Panc1 (cell line): Measurements from ENCODE around the gene ASH1L. TPM values are rescaled to one million over a fixed set of nuclear protein-coding genes. Genes with fewer than 3 reads are reported as not detected.

Experiments
- ATAC-seq: fragments of 200-7000 bp; cut with Tn5 transposase; 2 replicates; pipeline ENCODE4 v1.9.1; 2020; ENCODE audit warnings: mild to moderate bottlenecking, moderate library complexity
- BruUV-seq: library from RNA; stranded (reverse); fragments of 400-500 nt; replicated peaks from 2 replicates; lab custom pipeline; 2021; lab: Mats Ljungman, UMichigan
- CTCF ChIA-PET: fragments of 300-600 bp; sonication (Branson Sonifier 250); formaldehyde crosslinking; loops from one replicate; lab custom pipeline; 2022; ENCODE audit warnings: antibody characterized with exemption; lab: Charles Lee
- POLR2A ChIA-PET: fragments of 300-600 bp; sonication (Branson Sonifier 250); formaldehyde crosslinking; loops from one replicate; lab custom pipeline; 2022; ENCODE audit warnings: antibody characterized with exemption; lab: Charles Lee
- DNase-seq: peaks from one replicate; pipeline ENCODE4 v3.0.0-alpha.2; 2010; ENCODE audit warnings: low read depth, low spot score
- H3K27ac ChIP-seq: 2 replicates; pipeline ENCODE4 v1.5.1; 2011; ENCODE audit warnings: mild to moderate bottlenecking, low read length, inconsistent platforms
- H3K27me3 ChIP-seq: fragments of 200-500 bp; sonication (Bioruptor generic); 2 replicates; pipeline ENCODE4 v1.6.0; 2014; ENCODE audit warnings: low read length, inconsistent platforms; ENCODE audit not compliant: control insufficient read depth, insufficient read depth
- H3K36me3 ChIP-seq: fragments of 200-500 bp; sonication (Bioruptor generic); 2 replicates; pipeline ENCODE4 v1.5.1; 2014; ENCODE audit warnings: inconsistent platforms, mild to moderate bottlenecking, low read length, moderate library complexity; ENCODE audit not compliant: control insufficient read depth, insufficient read depth
- H3K4me1 ChIP-seq: 2 replicates; pipeline ENCODE4 v1.5.1; 2011; ENCODE audit warnings: inconsistent platforms, mild to moderate bottlenecking, low read length, moderate library complexity; ENCODE audit not compliant: control insufficient read depth, insufficient read depth
- H3K4me3 ChIP-seq, 2 experiments: 2 replicates each; pipeline ENCODE4 v1.5.1; 2011 to 2012; ENCODE audit warnings: low read depth in 2 of 2, low read length in 2 of 2, mild to moderate bottlenecking in 2 of 2, inconsistent platforms in 1 of 2, moderate library complexity in 1 of 2
- H3K9me3 ChIP-seq: fragments of 200-500 bp; sonication (Bioruptor generic); 2 replicates; pipeline ENCODE4 v1.5.1; 2014; ENCODE audit warnings: low read depth, mild to moderate bottlenecking, inconsistent platforms, low read length, moderate library complexity; ENCODE audit not compliant: control insufficient read depth, insufficient read depth
- CTCF ChIP-seq: fragments of 450-650 bp; IDR thresholded peaks from 2 replicates; pipeline ENCODE4 v1.5.1; 2017; ENCODE audit warnings: mild to moderate bottlenecking
- POLR2AphosphoS5 ChIP-seq: IDR thresholded peaks from 2 replicates; pipeline ENCODE4 v1.6.1; 2012; ENCODE audit warnings: mild to moderate bottlenecking, low read depth, low read length, moderate library complexity
- REST ChIP-seq, 2 experiments: IDR thresholded peaks; 2 replicates each; pipeline ENCODE4 v1.6.1; 2011 to 2012; ENCODE audit warnings: low read depth in 2 of 2, control low read depth in 1 of 2, low read length in 1 of 2, mild to moderate bottlenecking in 1 of 2, moderate library complexity in 1 of 2; ENCODE audit not compliant: insufficient read depth in 1 of 2
- SIN3A ChIP-seq: IDR thresholded peaks from 2 replicates; pipeline ENCODE4 v1.6.1; 2012; ENCODE audit warnings: low read depth, mild to moderate bottlenecking, low read length, moderate library complexity, borderline replicate concordance; ENCODE audit not compliant: insufficient read depth
- TCF7L2 ChIP-seq: IDR thresholded peaks from 2 replicates; pipeline ENCODE4 v1.6.1; 2011; ENCODE audit warnings: mild to moderate bottlenecking, low read depth, low read length, inconsistent platforms
- in situ Hi-C: cut with HindIII; loops from 2 replicates; pipeline ENCODE4 v1.10.0; 2016; ENCODE audit warnings: low sequenced_read_pairs, low pct_unique_long_range_greater_than_20kb
- intact Hi-C: fragments of 100-400 bp; cut with micrococcal nuclease; formaldehyde crosslinking; loops from one replicate; pipeline ENCODE4 v1.10.0; 2022; ENCODE audit not compliant: unreplicated experiment
- total RNA-seq: library from RNA; stranded (reverse); gene quantifications from one replicate; pipeline ENCODE4 v1.2.1, GENCODE V29; 2021; ENCODE audit not compliant: unreplicated experiment

ASH1L gene
- total RNA-seq, 1 experiment from 2014 or later, result 40.9 TPM

- no peaks in the 10 kb centered on the region for H3K27me3 ChIP-seq
- in situ Hi-C loops (no loop called here), intact Hi-C loops (no loop called here)
- peaks cover 3% of the 10 kb centered on the region; the same call in 1 of the 2 replicates for H3K4me1 ChIP-seq
- H3K4me3 ChIP-seq, result no peak overlapping the region
- H3K36me3 ChIP-seq, result peaks cover 4% of the 10 kb centered on the region; the same call in 1 of the 2 replicates
- ChIA-PET POLR2A (no interaction called here), CTCF (no interaction called here)
- BruUV-seq, result no TSS peak
- TF ChIP-seq REST (IDR thresholded peaks at IDR 0.05; ENCODE audit: insufficient read depth in 1 of 2, low read depth in 2 of 2, low read length in 1 of 2), result no peak
- no peak for TF ChIP-seq SIN3A
- no peak for TF ChIP-seq TCF7L2
- TF ChIP-seq POLR2AphosphoS5, result no peak
- no peak for TF ChIP-seq CTCF
- ATAC-seq, result no peak
- no peak for DNase-seq
- no peak overlapping the region for H3K27ac ChIP-seq
- H3K9me3 ChIP-seq, result no peaks in the 10 kb centered on the region
Observed at GRCh38 chr1:155466617-155466972, 96.0 kb downstream of the ASH1L start.

GRCh38 chr1:155463865-155464650, 98.5 kb downstream of the ASH1L start:
- H3K27ac ChIP-seq, result no peak overlapping the region
- no peaks in the 10 kb centered on the region for H3K27me3 ChIP-seq
- ChIA-PET CTCF (no interaction called here), POLR2A (interaction anchor here (0.6 kb wide), 1 partner anchor 48 kb away, joined by 9 read pairs; no protein-coding TSS in a partner anchor)
- peaks cover 3% of the 10 kb centered on the region; the same call in 1 of the 2 replicates for H3K4me1 ChIP-seq
- intact Hi-C loops, result no loop called here
- no peak for DNase-seq
- peaks cover 7% of the 10 kb centered on the region; the same call in 1 of the 2 replicates for H3K36me3 ChIP-seq
- no peak for ATAC-seq
- in situ Hi-C loops, result no loop called here
- H3K4me3 ChIP-seq, result no peak overlapping the region
- TF ChIP-seq REST (IDR thresholded peaks at IDR 0.05; ENCODE audit: insufficient read depth in 1 of 2, low read depth in 2 of 2, low read length in 1 of 2), result no peak
- TF ChIP-seq POLR2AphosphoS5, result no peak
- no peak for TF ChIP-seq CTCF
- TF ChIP-seq SIN3A, result no peak
- TF ChIP-seq TCF7L2, result no peak
- no peaks in the 10 kb centered on the region for H3K9me3 ChIP-seq
- no TSS peak for BruUV-seq
